Activated CD4-positive, alpha-beta memory T cell treated with anti-CD3 and anti-CD28 coated beads for 36 hours (primary cell): ENCODE data around the gene ABCB4. TPM values are rescaled to one million over a fixed set of nuclear protein-coding genes. Genes with fewer than 3 reads are reported as not detected.

ENCODE experiments used
- CTCF ChIA-PET: fragments of 350-600 bp; sonication (Branson Sonifier 250); formaldehyde crosslinking; loops from one replicate; lab custom pipeline; 2021; ENCODE audit warnings: antibody characterized with exemption, inconsistent platforms; lab: Charles Lee
- POLR2A ChIA-PET: fragments of 350-600 bp; sonication (Branson Sonifier 250); formaldehyde crosslinking; loops from one replicate; lab custom pipeline; 2021; ENCODE audit warnings: antibody characterized with exemption; lab: Charles Lee
- DNase-seq: peaks from one replicate; pipeline ENCODE4 v3.0.0-alpha.2; 2020
- H3K27ac Mint-ChIP-seq: one replicate; pipeline ENCODE4 v1.8.0; 2021; ENCODE audit warnings: mixed read lengths
- H3K27me3 Mint-ChIP-seq: one replicate; pipeline ENCODE4 v1.8.0; 2021; ENCODE audit warnings: mixed read lengths
- H3K36me3 Mint-ChIP-seq: one replicate; pipeline ENCODE4 v1.8.0; 2021; ENCODE audit warnings: mixed read lengths
- H3K4me1 Mint-ChIP-seq: one replicate; pipeline ENCODE4 v1.8.0; 2021; ENCODE audit warnings: low read depth, mixed read lengths
- H3K4me3 Mint-ChIP-seq: one replicate; pipeline ENCODE4 v1.8.0; 2021; ENCODE audit warnings: mild to moderate bottlenecking, mixed read lengths
- H3K9me3 Mint-ChIP-seq: one replicate; pipeline ENCODE4 v1.8.0; 2021; ENCODE audit warnings: mixed read lengths
- intact Hi-C: fragments of 100-400 bp; cut with micrococcal nuclease; formaldehyde crosslinking; loops from one replicate; pipeline ENCODE4 v1.15.1; 2023
- total RNA-seq, 2 experiments: library from RNA; stranded (reverse); gene quantifications; one replicate each; pipeline ENCODE4 v1.2.3, GENCODE V29; 2021

The ABCB4 gene
- not detected for total RNA-seq

DNA sequence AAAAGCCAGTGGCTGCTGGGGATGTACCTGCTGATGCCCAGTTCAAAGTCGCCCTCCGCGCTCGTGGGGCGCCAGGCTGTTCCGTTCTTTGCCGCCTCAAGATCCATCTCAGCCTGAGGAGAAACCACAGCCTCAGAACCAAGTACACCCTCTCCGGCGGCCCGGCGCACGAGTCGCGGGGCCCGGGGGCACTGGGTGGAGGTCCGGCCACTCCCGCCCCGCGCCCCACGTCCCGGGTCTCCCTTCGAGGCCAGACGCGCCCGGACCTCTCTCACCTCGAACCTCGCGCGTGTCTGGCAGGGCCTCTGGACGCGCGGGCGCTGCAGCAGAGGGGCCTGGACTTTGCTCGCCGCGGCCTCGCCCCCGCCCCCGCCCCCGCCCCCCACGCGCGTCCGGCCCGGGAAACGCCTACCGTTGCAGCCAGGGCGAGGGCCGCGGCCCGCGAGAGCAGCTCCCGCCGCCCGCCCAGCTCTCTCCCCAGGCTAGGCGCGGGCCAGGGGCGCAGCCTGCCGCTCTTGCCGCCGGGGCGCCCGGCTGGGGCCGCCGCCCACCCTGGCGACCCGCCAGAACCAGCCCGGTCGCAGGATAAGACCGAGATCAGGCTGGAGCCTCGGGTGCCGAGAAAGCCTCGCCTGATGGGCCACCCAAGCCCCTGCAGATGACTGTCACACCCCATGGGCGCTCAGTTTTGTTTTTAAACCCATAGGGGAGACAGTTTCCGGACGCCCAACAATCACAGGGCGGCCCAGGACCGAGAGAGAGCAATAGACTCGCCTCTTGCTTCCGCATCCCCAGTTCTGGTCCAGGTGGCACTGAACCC is at the start of gene ABCB4:
TSS of gene ABCB4 (minus strand) at position 322 of the 820 bp plus-strand sequence. CDS start at position 107, 215 bp downstream.
- H3K4me1 Mint-ChIP-seq: peaks cover 10% of the 10 kb centered on the region
- H3K36me3 Mint-ChIP-seq: no peaks in the 10 kb centered on the region
- H3K4me3 Mint-ChIP-seq: no peak within 1 kb of the TSS
- DNase-seq: no peak
- peaks cover 34% of the 10 kb centered on the region for H3K27me3 Mint-ChIP-seq
- no peak within 1 kb of the TSS for H3K27ac Mint-ChIP-seq
- intact Hi-C loops: no loop called here
- ChIA-PET POLR2A (no interaction called here), CTCF (no interaction called here)
- no peaks in the 10 kb centered on the region for H3K9me3 Mint-ChIP-seq

DNA sequence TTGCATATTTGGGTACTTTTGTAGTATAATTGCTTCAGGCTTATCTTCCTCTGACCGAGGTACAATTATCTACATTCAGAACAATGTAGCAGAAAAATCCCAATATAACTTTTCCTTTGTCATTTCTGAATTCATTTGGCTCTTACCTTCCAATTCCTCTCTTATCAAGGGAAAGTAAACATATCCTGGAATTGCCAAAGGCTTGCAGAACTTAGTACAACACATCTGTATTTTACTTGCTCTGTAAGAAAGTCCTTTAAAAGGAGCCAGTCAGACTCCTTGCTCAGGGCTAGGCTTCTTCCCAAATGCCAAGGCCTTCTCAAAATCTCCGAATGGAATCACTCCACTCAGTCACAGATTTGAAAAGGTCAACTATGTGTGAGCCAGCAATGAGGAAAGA is 43.3 kb upstream of the ABCB4 start:
- CTCF ChIA-PET: no interaction called here
- Mint-ChIP-seq H3K36me3 (no peaks in the 10 kb centered on the region), H3K4me3 (no peak overlapping the region), H3K27me3 (peaks cover 3% of the 10 kb centered on the region), H3K4me1 (no peaks in the 10 kb centered on the region), H3K27ac (no peak overlapping the region), H3K9me3 (no peaks in the 10 kb centered on the region)
- no peak for DNase-seq
- POLR2A ChIA-PET: no interaction called here
- intact Hi-C loops: no loop called here

GRCh38 chr7:87517891-87518290 is 42.4 kb upstream of the ABCB4 start:
- no peaks in the 10 kb centered on the region for H3K36me3 Mint-ChIP-seq
- H3K4me3 Mint-ChIP-seq: no peak overlapping the region
- no peaks in the 10 kb centered on the region for H3K9me3 Mint-ChIP-seq
- H3K27me3 Mint-ChIP-seq: peaks cover 3% of the 10 kb centered on the region
- H3K27ac Mint-ChIP-seq: no peak overlapping the region
- POLR2A ChIA-PET: no interaction called here
- DNase-seq: no peak
- CTCF ChIA-PET: no interaction called here
- intact Hi-C loops: no loop called here
- no peaks in the 10 kb centered on the region for H3K4me1 Mint-ChIP-seq

DNA sequence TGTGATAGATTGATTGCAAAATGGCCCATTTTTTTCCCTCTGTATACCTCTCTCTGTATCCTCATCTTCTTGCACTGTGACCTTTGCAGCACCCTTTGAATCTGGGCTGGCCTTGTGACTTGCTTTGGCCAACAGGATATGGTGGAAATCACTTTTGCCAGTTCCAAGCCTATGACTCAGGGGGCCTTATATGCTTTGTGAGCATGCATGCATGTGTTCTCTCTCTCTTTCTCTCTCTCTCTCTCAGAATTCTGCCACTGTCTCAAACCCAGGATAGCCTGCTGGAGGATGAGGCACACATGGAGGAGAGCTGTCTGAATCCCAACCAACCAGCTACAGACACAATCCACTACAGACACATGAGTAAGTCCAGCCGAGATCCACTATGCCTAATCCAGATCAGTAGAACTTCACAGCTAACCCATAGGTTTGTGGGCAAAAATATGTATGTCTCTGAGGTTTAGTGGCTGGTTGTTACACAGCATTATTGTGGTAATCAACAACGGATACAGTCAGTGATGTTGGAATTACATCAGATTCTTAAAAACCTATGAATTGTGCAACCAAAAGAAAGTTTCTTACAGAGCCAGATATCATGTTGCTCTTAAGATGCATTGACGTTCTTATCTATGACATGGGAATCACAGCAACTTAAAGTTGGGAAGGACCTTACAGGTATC is 41.8 kb upstream of the ABCB4 start:
- Mint-ChIP-seq H3K27me3 (peaks cover 3% of the 10 kb centered on the region), H3K27ac (no peak overlapping the region), H3K9me3 (no peaks in the 10 kb centered on the region), H3K4me1 (no peaks in the 10 kb centered on the region), H3K36me3 (no peaks in the 10 kb centered on the region), H3K4me3 (no peak overlapping the region)
- CTCF ChIA-PET: interaction anchor here (0.5 to 0.6 kb wide), 2 partner anchors 199 to 587 kb away, joined by 3 read pairs; no protein-coding TSS in a partner anchor
- POLR2A ChIA-PET: no interaction called here
- no peak for DNase-seq
- intact Hi-C loops: no loop called here

DNA sequence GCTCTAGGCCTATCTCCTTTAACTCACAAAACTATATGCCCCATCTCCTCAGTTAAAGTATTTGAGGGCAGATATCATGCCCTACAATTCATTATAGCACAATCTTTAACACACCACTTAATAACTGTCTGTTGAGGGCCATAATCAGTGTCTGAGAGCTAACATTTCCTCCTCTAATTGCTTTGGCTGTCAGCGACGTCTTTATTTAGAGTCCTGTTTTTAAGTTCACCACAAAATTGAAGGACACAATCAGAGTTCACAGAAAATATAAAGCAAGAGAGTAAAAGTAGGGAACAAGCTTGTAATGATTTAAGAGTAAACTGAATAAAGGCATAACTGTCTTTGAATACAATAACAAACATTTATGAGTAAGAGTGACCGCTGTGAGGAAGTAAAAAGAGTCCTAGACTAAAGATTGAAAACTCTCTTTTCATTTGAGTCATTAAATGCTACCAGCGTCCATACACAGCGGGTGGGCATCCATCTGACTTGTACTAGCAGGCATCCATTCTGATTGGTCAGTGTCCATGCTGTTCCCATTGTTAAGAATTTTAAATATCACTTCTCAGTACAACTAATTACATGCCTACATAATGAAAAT is 38.4 kb upstream of the ABCB4 start:
- CTCF ChIA-PET: no interaction called here
- Mint-ChIP-seq H3K27me3 (no peaks in the 10 kb centered on the region), H3K9me3 (no peaks in the 10 kb centered on the region), H3K4me3 (no peak overlapping the region), H3K27ac (no peak overlapping the region), H3K4me1 (no peaks in the 10 kb centered on the region), H3K36me3 (no peaks in the 10 kb centered on the region)
- DNase-seq: no peak
- intact Hi-C loops: no loop called here
- POLR2A ChIA-PET: no interaction called here

GRCh38 chr7:87512906-87513305 is 37.4 kb upstream of the ABCB4 start:
- Mint-ChIP-seq H3K36me3 (no peaks in the 10 kb centered on the region), H3K4me3 (no peak overlapping the region), H3K9me3 (no peaks in the 10 kb centered on the region), H3K4me1 (no peaks in the 10 kb centered on the region), H3K27me3 (no peaks in the 10 kb centered on the region), H3K27ac (no peak overlapping the region)
- ChIA-PET POLR2A (no interaction called here), CTCF (no interaction called here)
- intact Hi-C loops: no loop called here
- no peak for DNase-seq

- intact Hi-C loops: no loop called here
- no peak for DNase-seq
- ChIA-PET CTCF (no interaction called here), POLR2A (no interaction called here)
- Mint-ChIP-seq H3K36me3 (no peaks in the 10 kb centered on the region), H3K27me3 (no peaks in the 10 kb centered on the region), H3K4me1 (no peaks in the 10 kb centered on the region), H3K4me3 (no peak overlapping the region), H3K9me3 (no peaks in the 10 kb centered on the region), H3K27ac (no peak overlapping the region)
These were observed 36.0 kb upstream of the ABCB4 start for GRCh38 chr7:87511510-87511909.

DNA sequence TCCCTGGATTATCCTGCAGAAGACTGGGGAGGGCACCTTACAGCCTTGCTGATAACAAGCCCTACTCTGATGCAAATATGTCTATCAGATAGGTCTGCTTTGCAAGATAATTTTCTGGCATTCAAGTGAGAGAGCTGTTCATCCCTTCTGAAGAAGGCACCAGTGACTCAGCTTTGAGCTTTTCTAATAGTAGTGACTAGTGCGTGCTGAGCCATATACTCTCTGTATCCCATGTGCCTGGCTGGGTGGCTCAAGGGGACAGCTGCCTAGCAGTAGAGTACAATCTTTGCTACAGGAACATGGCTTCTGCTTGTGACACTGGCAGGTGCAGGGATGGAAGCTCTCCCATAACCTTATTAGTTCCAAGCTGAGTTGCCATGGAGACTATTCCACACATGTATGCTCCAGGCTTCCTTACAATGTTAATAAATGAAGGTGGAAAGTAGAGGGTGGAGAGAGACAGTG is 35.0 kb upstream of the ABCB4 start:
- Mint-ChIP-seq H3K9me3 (no peaks in the 10 kb centered on the region), H3K4me1 (no peaks in the 10 kb centered on the region), H3K36me3 (no peaks in the 10 kb centered on the region), H3K27ac (no peak overlapping the region), H3K27me3 (no peaks in the 10 kb centered on the region), H3K4me3 (no peak overlapping the region)
- ChIA-PET POLR2A (no interaction called here), CTCF (interaction anchor here (0.6 kb wide), 1 partner anchor 358 kb away, joined by 3 read pairs; no protein-coding TSS in a partner anchor)
- no peak for DNase-seq
- intact Hi-C loops: no loop called here

DNA sequence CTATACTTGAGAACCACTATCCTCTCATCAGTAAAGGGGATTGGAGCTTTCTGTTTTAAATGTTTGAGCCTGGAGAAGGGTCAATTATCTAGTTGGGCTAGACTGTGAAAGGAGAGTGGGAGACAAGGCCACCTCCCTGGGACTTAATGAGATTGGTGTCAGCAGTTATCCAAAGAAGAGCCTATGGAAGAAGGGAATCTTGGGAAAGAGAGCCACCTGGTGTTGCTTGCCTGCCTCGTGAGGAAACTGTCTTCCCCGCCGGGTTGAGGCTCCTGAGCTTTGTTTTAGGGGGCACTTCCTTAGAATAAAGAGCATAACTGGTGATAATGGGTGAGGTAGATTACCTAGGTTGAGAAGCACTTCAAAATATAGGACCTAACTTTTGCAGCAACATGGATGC is 32.0 kb upstream of the ABCB4 start:
- intact Hi-C loops: loop anchor here (2.0 kb wide), 1 partner anchor 601 kb away; no protein-coding TSS in a partner anchor
- no peaks in the 10 kb centered on the region for H3K27me3 Mint-ChIP-seq
- no peak overlapping the region for H3K27ac Mint-ChIP-seq
- H3K4me3 Mint-ChIP-seq: no peak overlapping the region
- no peaks in the 10 kb centered on the region for H3K4me1 Mint-ChIP-seq
- CTCF ChIA-PET: interaction anchor here (1.7 kb wide), 1 partner anchor 380 kb away, joined by 4 read pairs; no protein-coding TSS in a partner anchor
- POLR2A ChIA-PET: no interaction called here
- no peak for DNase-seq
- H3K36me3 Mint-ChIP-seq: no peaks in the 10 kb centered on the region
- H3K9me3 Mint-ChIP-seq: no peaks in the 10 kb centered on the region

GRCh38 chr7:87506246-87507180 is 31.0 kb upstream of the ABCB4 start:
- Mint-ChIP-seq H3K4me1 (no peaks in the 10 kb centered on the region), H3K9me3 (no peaks in the 10 kb centered on the region), H3K4me3 (no peak overlapping the region), H3K36me3 (no peaks in the 10 kb centered on the region), H3K27me3 (no peaks in the 10 kb centered on the region), H3K27ac (no peak overlapping the region)
- DNase-seq: no peak
- ChIA-PET CTCF (interaction anchor here (1.0 to 1.7 kb wide), 4 partner anchors 9 to 606 kb away, joined by 3 to 7 read pairs (median 4); no protein-coding TSS in a partner anchor), POLR2A (no interaction called here)
- intact Hi-C loops: loop anchor here (1.0 to 2.0 kb wide), 2 partner anchors 381 to 602 kb away; no protein-coding TSS in a partner anchor

DNA sequence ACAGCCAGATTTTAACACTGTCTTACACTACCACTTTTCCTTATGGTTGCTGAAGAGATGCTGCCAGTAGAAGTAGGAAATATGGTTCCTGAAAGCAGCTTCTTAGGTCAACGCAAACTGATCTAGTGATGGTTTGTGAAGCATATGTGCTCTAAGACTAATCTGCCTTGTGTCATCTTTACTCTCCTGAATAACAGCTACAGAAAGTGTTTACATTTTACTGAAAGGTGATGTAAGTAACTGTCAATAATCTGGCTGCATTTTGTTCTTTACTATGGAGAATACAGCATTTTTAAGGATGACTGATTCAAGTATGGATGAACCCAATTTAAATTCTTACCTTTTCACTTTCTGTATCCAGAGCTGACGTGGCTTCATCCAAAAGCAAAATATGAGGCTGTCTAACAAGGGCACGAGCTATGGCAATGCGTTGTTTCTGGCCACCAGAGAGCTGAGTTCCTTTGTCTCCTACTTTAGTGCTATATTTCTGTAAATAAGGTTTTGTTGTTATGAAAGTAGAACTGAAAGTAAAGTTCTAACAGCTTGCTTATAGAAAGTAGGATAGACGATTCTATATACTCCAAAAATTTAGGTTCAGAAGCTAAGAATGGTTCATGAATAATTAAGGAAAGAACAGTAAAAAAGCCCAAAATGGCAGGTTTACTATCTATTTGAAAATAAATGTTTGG is 30.2 kb upstream of the ABCB4 start:
- Mint-ChIP-seq H3K27me3 (no peaks in the 10 kb centered on the region), H3K27ac (no peak overlapping the region), H3K36me3 (no peaks in the 10 kb centered on the region), H3K4me1 (no peaks in the 10 kb centered on the region), H3K9me3 (no peaks in the 10 kb centered on the region), H3K4me3 (no peak overlapping the region)
- intact Hi-C loops: loop anchor here (1.0 to 2.0 kb wide), 2 partner anchors 382 to 603 kb away; no protein-coding TSS in a partner anchor
- POLR2A ChIA-PET: no interaction called here
- CTCF ChIA-PET: interaction anchor here (0.6 to 1.7 kb wide), 5 partner anchors 10 to 1621 kb away, joined by 3 to 7 read pairs (median 4); no protein-coding TSS in a partner anchor
- DNase-seq: no peak
